Measurements from ENCODE around the gene DBX1. TPM values are rescaled to one million over a fixed set of nuclear protein-coding genes. Genes with fewer than 3 reads are reported as not detected.

DBX1 gene
- total and polyA plus RNA-seq, 10 of the 15 experiments (the other 5 are each of a cell fraction or from before 2014, with no cell fraction given): not detected

GRCh38 chr11:20114588-20114987, 45.7 kb downstream of the DBX1 start:
- DNase-seq (ENCODE audit: low read depth, low spot score) (no peak), ATAC-seq (no peak), FAIRE-seq (no peak)
- Histone ChIP-seq H3K36me3 (ENCODE audit: control insufficient read depth in 2 of 2, insufficient read depth in 2 of 2, low read length in 1 of 2) (no peaks in the 10 kb centered on the region), H3K27ac (ENCODE audit: control insufficient read depth, insufficient read depth) (no peak overlapping the region), H3K27me3 (replicated peaks in 1 of 2; ENCODE audit: control insufficient read depth in 2 of 2, insufficient read depth in 2 of 2, low read length in 1 of 2) (no peaks in the 10 kb centered on the region), H3K9ac (ENCODE audit: control insufficient read depth, insufficient read depth, low read length) (no peak overlapping the region), H3K9me3 (replicated peaks; ENCODE audit: control insufficient read depth, insufficient read depth, low read length) (no peaks in the 10 kb centered on the region), H3K4me3 (no peak overlapping the region), H3K79me2 (ENCODE audit: control insufficient read depth, insufficient read depth, low read length) (no peaks in the 10 kb centered on the region), H4K20me1 (ENCODE audit: control insufficient read depth, insufficient read depth) (no peaks in the 10 kb centered on the region), H3K4me1 (ENCODE audit: control insufficient read depth, insufficient read depth, low read length) (no peaks in the 10 kb centered on the region; the same call in 1 of the 2 replicates), H2AFZ (ENCODE audit: control insufficient read depth, low read depth, low read length) (no peak overlapping the region), H3K4me2 (ENCODE audit: control insufficient read depth, insufficient read depth) (no peak overlapping the region)
- WGBS (ENCODE audit: insufficient coverage, insufficient replicate concordance, low lambda C conversion rate, missing lambda C conversion rate): 81% methylated on average over 10 of the region's 10 CpGs
- BruUV-seq (replicated peaks): no TSS peak
- intact Hi-C loops (cut with micrococcal nuclease; ENCODE audit: unreplicated experiment): no loop called here
- CTCF ChIA-PET: interaction anchor here (1.1 to 9.0 kb wide), 7 partner anchors 13 to 211 kb away, joined by 3 to 111 read pairs (median 5); no protein-coding TSS in a partner anchor
- SMC1A ChIA-PET (ENCODE audit: uncharacterized antibody, unreplicated experiment): interaction anchor here (1.1 to 2.2 kb wide), 2 partner anchors 25 to 162 kb away, joined by 3 to 8 read pairs; no protein-coding TSS in a partner anchor
- POLR2A ChIA-PET: no interaction called here
- in situ Hi-C loops (cut with MboI): loop anchor here (5.0 kb wide), 1 partner anchor 167 kb away; no protein-coding TSS in a partner anchor
- RAD21 ChIA-PET (ENCODE audit: unreplicated experiment): interaction anchor here (1.5 to 3.3 kb wide), 2 partner anchors 14 to 163 kb away, joined by 3 to 20 read pairs; no protein-coding TSS in a partner anchor
- no peak for TF ChIP-seq RFX5 (IDR thresholded peaks at IDR 0.05; ENCODE audit: low read depth, low read length)
- no peak for TF ChIP-seq JUNB (IDR thresholded peaks at IDR 0.05)
- no peak for TF ChIP-seq ZBTB33 (IDR thresholded peaks at IDR 0.05)
- no peak for TF ChIP-seq ETV6 (conservative IDR thresholded peaks at IDR 0.05 in 1 of 2, IDR thresholded peaks at IDR 0.05 in 1 of 2; ENCODE audit: borderline replicate concordance in 1 of 2, low read depth in 1 of 2)
- TF ChIP-seq BACH1 (IDR thresholded peaks at IDR 0.05; ENCODE audit: borderline replicate concordance): no peak
- TF ChIP-seq KAT2A (conservative IDR thresholded peaks at IDR 0.05; ENCODE audit: control insufficient read depth, low read depth, low read length): no peak
- TF ChIP-seq ZNF592 (IDR thresholded peaks at IDR 0.05): no peak
- no peak for TF ChIP-seq ATF3 (IDR thresholded peaks at IDR 0.05; ENCODE audit: borderline replicate concordance, extremely low read depth, low read depth, low read length)
- no peak for TF ChIP-seq CEBPZ (IDR thresholded peaks at IDR 0.05; ENCODE audit: low read depth, low read length)
- TF ChIP-seq IRF3 (IDR thresholded peaks at IDR 0.05): no peak
- TF ChIP-seq POLR2AphosphoS2 (IDR thresholded peaks at IDR 0.05; ENCODE audit: low read depth, low read length): no peak
